ENCODE results near the gene ZNF516.

Gene ZNF516

GRCh38 chr18:76357585-76358260 is 137.3 kb downstream of the ZNF516 start (continued):
- TF ChIP-seq, protein P1, sequence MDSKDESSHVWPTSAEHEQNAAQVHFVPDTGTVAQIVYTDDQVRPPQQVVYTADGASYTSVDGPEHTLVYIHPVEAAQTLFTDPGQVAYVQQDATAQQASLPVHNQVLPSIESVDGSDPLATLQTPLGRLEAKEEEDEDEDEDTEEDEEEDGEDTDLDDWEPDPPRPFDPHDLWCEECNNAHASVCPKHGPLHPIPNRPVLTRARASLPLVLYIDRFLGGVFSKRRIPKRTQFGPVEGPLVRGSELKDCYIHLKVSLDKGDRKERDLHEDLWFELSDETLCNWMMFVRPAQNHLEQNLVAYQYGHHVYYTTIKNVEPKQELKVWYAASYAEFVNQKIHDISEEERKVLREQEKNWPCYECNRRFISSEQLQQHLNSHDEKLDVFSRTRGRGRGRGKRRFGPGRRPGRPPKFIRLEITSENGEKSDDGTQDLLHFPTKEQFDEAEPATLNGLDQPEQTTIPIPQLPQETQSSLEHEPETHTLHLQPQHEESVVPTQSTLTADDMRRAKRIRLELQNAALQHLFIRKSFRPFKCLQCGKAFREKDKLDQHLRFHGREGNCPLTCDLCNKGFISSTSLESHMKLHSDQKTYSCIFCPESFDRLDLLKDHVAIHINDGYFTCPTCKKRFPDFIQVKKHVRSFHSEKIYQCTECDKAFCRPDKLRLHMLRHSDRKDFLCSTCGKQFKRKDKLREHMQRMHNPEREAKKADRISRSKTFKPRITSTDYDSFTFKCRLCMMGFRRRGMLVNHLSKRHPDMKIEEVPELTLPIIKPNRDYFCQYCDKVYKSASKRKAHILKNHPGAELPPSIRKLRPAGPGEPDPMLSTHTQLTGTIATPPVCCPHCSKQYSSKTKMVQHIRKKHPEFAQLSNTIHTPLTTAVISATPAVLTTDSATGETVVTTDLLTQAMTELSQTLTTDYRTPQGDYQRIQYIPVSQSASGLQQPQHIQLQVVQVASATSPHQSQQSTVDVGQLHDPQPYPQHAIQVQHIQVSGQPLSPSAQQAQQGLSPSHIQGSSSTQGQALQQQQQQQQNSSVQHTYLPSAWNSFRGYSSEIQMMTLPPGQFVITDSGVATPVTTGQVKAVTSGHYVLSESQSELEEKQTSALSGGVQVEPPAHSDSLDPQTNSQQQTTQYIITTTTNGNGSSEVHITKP (tag by site-specific recombination; IDR thresholded peaks at IDR 0.05) = no peak
- TF ChIP-seq KLF7 (tag by site-specific recombination; IDR thresholded peaks at IDR 0.05; ENCODE audit: borderline replicate concordance) (no peak), SCRT1 (tag by site-specific recombination; IDR thresholded peaks at IDR 0.05; ENCODE audit: borderline replicate concordance) (no peak)

DNA sequence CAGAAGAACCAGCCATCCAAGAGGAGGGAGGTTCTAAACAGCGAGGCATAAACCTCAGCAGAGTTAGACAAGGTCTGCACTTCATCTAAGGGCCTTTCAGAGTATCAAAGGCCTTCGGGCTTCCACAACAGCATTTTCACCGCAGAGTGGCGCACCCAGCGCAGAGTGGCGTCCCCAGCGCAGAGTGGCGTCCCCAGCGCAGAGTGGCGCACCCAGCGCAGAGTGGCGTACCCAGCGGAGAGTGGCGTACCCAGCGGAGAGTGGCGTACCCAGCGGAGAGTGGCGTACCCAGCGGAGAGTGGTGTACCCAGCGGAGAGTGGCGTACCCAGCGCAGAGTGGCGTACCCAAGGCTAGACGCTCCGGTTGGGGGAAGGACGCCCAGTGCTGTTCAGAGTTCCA is 137.9 kb downstream of the ZNF516 start:
- no peak overlapping the region for H3K27ac ChIP-seq (ENCODE audit: extremely low read depth, low read depth, low read length)
- CTCF ChIA-PET = interaction anchor here (0.6 kb wide), 1 partner anchor 424 kb away, joined by 3 read pairs; no protein-coding TSS in a partner anchor
- TF ChIP-seq ZNF175 (tag by site-specific recombination; IDR thresholded peaks at IDR 0.05) (no peak), GLIS1 (tag by site-specific recombination; IDR thresholded peaks at IDR 0.05) (no peak), ZNF10 (tag by site-specific recombination; IDR thresholded peaks at IDR 0.05) (no peak), GLIS2 (tag by site-specific recombination; IDR thresholded peaks at IDR 0.05) (no peak), ZNF324 (tag by site-specific recombination; IDR thresholded peaks at IDR 0.05) (no peak), ZNF394 (tag by site-specific recombination; IDR thresholded peaks at IDR 0.05; ENCODE audit: borderline replicate concordance) (no peak), ZEB2 (tag by site-specific recombination; IDR thresholded peaks at IDR 0.05) (no peak), ZNF155 (tag by site-specific recombination; IDR thresholded peaks at IDR 0.05) (no peak), ZNF791 (tag by site-specific recombination; IDR thresholded peaks at IDR 0.05) (no peak), ZNF112 (tag by site-specific recombination; IDR thresholded peaks at IDR 0.05) (no peak), WT1 (tag by site-specific recombination; IDR thresholded peaks at IDR 0.05) (no peak), ZNF423 (tag by site-specific recombination; IDR thresholded peaks at IDR 0.05) (no peak), MEIS1 (CRISPR knock-in tag; IDR thresholded peaks at IDR 0.05; ENCODE audit: borderline replicate concordance) (no peak), ZNF266 (tag by site-specific recombination; IDR thresholded peaks at IDR 0.05; ENCODE audit: low read depth) (no peak)
- TF ChIP-seq, protein P2, sequence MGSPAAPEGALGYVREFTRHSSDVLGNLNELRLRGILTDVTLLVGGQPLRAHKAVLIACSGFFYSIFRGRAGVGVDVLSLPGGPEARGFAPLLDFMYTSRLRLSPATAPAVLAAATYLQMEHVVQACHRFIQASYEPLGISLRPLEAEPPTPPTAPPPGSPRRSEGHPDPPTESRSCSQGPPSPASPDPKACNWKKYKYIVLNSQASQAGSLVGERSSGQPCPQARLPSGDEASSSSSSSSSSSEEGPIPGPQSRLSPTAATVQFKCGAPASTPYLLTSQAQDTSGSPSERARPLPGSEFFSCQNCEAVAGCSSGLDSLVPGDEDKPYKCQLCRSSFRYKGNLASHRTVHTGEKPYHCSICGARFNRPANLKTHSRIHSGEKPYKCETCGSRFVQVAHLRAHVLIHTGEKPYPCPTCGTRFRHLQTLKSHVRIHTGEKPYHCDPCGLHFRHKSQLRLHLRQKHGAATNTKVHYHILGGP (tag by site-specific recombination; IDR thresholded peaks at IDR 0.05) = no peak
- TF ChIP-seq, protein P3, sequence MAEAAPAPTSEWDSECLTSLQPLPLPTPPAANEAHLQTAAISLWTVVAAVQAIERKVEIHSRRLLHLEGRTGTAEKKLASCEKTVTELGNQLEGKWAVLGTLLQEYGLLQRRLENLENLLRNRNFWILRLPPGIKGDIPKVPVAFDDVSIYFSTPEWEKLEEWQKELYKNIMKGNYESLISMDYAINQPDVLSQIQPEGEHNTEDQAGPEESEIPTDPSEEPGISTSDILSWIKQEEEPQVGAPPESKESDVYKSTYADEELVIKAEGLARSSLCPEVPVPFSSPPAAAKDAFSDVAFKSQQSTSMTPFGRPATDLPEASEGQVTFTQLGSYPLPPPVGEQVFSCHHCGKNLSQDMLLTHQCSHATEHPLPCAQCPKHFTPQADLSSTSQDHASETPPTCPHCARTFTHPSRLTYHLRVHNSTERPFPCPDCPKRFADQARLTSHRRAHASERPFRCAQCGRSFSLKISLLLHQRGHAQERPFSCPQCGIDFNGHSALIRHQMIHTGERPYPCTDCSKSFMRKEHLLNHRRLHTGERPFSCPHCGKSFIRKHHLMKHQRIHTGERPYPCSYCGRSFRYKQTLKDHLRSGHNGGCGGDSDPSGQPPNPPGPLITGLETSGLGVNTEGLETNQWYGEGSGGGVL (tag by site-specific recombination; IDR thresholded peaks at IDR 0.05) = no peak
- TF ChIP-seq, protein P4, sequence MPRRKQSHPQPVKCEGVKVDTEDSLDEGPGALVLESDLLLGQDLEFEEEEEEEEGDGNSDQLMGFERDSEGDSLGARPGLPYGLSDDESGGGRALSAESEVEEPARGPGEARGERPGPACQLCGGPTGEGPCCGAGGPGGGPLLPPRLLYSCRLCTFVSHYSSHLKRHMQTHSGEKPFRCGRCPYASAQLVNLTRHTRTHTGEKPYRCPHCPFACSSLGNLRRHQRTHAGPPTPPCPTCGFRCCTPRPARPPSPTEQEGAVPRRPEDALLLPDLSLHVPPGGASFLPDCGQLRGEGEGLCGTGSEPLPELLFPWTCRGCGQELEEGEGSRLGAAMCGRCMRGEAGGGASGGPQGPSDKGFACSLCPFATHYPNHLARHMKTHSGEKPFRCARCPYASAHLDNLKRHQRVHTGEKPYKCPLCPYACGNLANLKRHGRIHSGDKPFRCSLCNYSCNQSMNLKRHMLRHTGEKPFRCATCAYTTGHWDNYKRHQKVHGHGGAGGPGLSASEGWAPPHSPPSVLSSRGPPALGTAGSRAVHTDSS (tag by site-specific recombination; IDR thresholded peaks at IDR 0.05) = no peak
- TF ChIP-seq, protein P5, sequence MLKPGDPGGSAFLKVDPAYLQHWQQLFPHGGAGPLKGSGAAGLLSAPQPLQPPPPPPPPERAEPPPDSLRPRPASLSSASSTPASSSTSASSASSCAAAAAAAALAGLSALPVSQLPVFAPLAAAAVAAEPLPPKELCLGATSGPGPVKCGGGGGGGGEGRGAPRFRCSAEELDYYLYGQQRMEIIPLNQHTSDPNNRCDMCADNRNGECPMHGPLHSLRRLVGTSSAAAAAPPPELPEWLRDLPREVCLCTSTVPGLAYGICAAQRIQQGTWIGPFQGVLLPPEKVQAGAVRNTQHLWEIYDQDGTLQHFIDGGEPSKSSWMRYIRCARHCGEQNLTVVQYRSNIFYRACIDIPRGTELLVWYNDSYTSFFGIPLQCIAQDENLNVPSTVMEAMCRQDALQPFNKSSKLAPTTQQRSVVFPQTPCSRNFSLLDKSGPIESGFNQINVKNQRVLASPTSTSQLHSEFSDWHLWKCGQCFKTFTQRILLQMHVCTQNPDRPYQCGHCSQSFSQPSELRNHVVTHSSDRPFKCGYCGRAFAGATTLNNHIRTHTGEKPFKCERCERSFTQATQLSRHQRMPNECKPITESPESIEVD (tag by site-specific recombination; IDR thresholded peaks at IDR 0.05) = no peak
- no peaks in the 10 kb centered on the region for H3K9me3 ChIP-seq (ENCODE audit: control insufficient read depth, insufficient read depth, low read depth, low read length)
- H3K4me1 ChIP-seq (ENCODE audit: control insufficient read depth, insufficient read depth, low read length) = no peaks in the 10 kb centered on the region
- peaks cover 0 to 26% of the 10 kb centered on the region in 2 experiments; a peak in 1 of 3 replicates for H3K36me3 ChIP-seq (ENCODE audit: control insufficient read depth in 2 of 2, insufficient read depth in 1 of 2, low read length in 2 of 2)
- no peak overlapping the region for H3K4me3 ChIP-seq (ENCODE audit: low read depth, low read length)
- POLR2A ChIA-PET = no interaction called here

Data from HEK293 (cell line).